ENCODE data around the gene NGDN.
"Not testable (repeated sequence)": the region's sequence is repeated elsewhere in the genome, so short reads cannot be mapped to it uniquely, and the experiment has no call there.

The NGDN gene

DNA sequence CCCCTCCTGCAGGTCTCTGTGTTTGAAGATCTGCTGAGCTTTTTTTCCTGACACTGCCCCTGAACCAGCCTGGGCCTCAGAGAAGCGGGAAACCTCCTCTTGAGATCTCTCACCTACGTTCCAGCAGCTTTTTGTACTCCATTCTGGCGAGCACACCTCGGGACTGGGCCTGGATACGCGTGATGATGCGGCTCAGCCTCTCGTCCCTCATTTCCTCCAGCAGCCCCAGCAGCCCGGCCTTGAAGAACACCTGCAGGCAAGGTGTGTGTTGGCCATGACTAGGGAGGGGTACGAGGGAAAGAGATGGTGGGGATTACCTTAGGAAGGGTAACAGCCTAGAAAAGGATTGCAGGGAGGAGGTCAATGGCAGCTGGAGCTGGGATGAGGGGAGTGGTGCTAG, 44.3 kb upstream of the NGDN start:
- no peak overlapping the region for H3K27ac ChIP-seq (ENCODE audit: low read depth, low read length)
- no peaks in the 10 kb centered on the region for H3K9me2 ChIP-seq (replicated peaks; ENCODE audit: insufficient read depth, low read length)
- no peak overlapping the region for H3K4me2 ChIP-seq (ENCODE audit: low read depth, low read length, poor library complexity, severe bottlenecking)
- no peaks in the 10 kb centered on the region for H3K79me2 ChIP-seq (ENCODE audit: insufficient read depth, low read length)
- no peaks in the 10 kb centered on the region for H3K36me3 ChIP-seq (ENCODE audit: low read length)
- H3K27me3 ChIP-seq (ENCODE audit: low read length): peaks cover 4% of the 10 kb centered on the region; the same call in 1 of the 2 replicates
- no peaks in the 10 kb centered on the region for H3F3A ChIP-seq (ENCODE audit: insufficient read depth)
- no peaks in the 10 kb centered on the region for H3K9me3 ChIP-seq (ENCODE audit: insufficient read depth, low read length)
- no peak overlapping the region for H3K9ac ChIP-seq (ENCODE audit: low read length)
- H4K20me1 ChIP-seq (ENCODE audit: low read depth, low read length): no peaks in the 10 kb centered on the region
- TF ChIP-seq EZH2phosphoT487 (conservative IDR thresholded peaks at IDR 0.05; ENCODE audit: low read length): no peak
- TF ChIP-seq, protein P1, sequence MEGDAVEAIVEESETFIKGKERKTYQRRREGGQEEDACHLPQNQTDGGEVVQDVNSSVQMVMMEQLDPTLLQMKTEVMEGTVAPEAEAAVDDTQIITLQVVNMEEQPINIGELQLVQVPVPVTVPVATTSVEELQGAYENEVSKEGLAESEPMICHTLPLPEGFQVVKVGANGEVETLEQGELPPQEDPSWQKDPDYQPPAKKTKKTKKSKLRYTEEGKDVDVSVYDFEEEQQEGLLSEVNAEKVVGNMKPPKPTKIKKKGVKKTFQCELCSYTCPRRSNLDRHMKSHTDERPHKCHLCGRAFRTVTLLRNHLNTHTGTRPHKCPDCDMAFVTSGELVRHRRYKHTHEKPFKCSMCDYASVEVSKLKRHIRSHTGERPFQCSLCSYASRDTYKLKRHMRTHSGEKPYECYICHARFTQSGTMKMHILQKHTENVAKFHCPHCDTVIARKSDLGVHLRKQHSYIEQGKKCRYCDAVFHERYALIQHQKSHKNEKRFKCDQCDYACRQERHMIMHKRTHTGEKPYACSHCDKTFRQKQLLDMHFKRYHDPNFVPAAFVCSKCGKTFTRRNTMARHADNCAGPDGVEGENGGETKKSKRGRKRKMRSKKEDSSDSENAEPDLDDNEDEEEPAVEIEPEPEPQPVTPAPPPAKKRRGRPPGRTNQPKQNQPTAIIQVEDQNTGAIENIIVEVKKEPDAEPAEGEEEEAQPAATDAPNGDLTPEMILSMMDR (IDR thresholded peaks at IDR 0.05; ENCODE audit: insufficient read depth, low read length, poor library complexity, severe bottlenecking): no peak
- no peak overlapping the region for H2AFZ ChIP-seq (ENCODE audit: low read depth, low read length, severe bottlenecking)
- H3K4me3 ChIP-seq (ENCODE audit: insufficient read depth, low read length, poor library complexity, severe bottlenecking): no peak overlapping the region

DNA sequence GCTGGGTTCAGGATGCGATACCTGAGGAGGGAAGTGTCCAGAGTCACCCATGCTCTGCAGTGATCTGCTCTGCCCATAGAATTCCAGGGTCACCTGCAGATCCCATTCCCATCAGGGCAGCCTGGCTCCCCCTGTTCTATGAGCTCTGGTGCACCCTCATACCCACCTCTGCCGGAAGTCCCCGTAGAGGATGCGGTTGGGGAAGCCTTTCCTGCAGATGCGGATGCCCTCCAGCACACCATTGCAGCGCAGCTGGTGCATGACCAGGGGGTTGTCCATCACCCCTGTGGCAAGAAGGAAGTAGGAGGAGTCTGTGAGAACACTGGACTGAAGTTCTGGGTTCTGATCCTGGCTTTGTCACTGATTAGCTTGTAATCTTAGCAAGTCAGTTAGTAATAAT, 43.7 kb upstream of the NGDN start:
- H3K4me3 ChIP-seq (ENCODE audit: insufficient read depth, low read length, poor library complexity, severe bottlenecking); H3K9me3 ChIP-seq (ENCODE audit: insufficient read depth, low read length); H3K79me2 ChIP-seq (ENCODE audit: insufficient read depth, low read length); H3K9ac ChIP-seq (ENCODE audit: low read length); H3K27ac ChIP-seq (ENCODE audit: low read depth, low read length); H3K36me3 ChIP-seq (ENCODE audit: low read length); H3F3A ChIP-seq (ENCODE audit: insufficient read depth); H3K4me2 ChIP-seq (ENCODE audit: low read depth, low read length, poor library complexity, severe bottlenecking); H3K27me3 ChIP-seq (ENCODE audit: low read length); H4K20me1 ChIP-seq (ENCODE audit: low read depth, low read length); H3K9me2 ChIP-seq (replicated peaks; ENCODE audit: insufficient read depth, low read length); H2AFZ ChIP-seq (ENCODE audit: low read depth, low read length, severe bottlenecking): not testable (repeated sequence)

DNA sequence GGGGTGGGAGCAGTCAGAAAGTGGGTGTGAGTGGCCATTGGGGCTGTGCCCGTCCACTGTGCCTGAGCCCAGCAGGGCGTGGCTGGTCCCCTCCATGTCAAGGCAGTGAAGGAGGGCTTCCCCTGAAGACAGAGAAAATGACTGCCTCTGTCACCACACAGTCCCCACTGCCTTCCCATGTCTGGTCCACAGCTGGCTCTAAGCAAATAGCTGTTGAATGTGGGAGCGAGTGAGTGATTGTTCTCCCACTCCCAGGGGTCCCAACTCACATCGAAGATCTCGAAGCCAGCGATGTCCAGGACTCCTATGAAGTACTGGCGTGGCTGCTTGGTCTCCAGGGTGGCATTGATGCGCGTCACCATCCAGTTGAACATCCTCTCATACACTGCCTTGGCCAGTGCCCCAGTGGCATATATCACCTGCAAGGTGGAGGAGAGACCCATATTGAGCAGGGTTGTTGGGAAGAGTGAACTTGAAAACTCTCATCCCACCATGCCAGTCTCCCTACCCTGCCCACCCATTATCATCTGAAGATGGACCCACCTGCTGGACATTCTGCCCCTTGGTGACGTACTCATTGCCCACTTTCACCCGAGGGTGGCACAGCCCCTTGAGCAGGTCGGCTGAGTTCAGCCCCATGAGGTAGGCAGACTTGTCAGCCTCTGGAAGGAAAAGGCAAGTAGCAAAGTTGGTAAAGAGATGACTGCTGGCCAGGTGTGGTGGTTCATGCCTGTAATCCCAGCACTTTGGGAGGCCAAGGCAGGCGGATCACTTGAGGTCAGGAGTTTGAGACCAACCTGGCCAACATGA, 40.6 kb upstream of the NGDN start:
- H3K9ac ChIP-seq (ENCODE audit: low read length): no peak overlapping the region
- H3K79me2 ChIP-seq (ENCODE audit: insufficient read depth, low read length): no peaks in the 10 kb centered on the region

More for the DNA sequence above, 40.6 kb upstream of the NGDN start:
- H3K27me3 ChIP-seq (ENCODE audit: low read length): peaks cover 4% of the 10 kb centered on the region; the same call in 1 of the 2 replicates
- TF ChIP-seq, protein P1 (IDR thresholded peaks at IDR 0.05; ENCODE audit: insufficient read depth, low read length, poor library complexity, severe bottlenecking): no peak
- no peak for TF ChIP-seq EZH2phosphoT487 (conservative IDR thresholded peaks at IDR 0.05; ENCODE audit: low read length)
- no peak overlapping the region for H2AFZ ChIP-seq (ENCODE audit: low read depth, low read length, severe bottlenecking)
- no peak overlapping the region for H3K27ac ChIP-seq (ENCODE audit: low read depth, low read length)
- H3K4me2 ChIP-seq (ENCODE audit: low read depth, low read length, poor library complexity, severe bottlenecking): no peak overlapping the region
- H3K9me2 ChIP-seq (replicated peaks; ENCODE audit: insufficient read depth, low read length): no peaks in the 10 kb centered on the region
- H3K36me3 ChIP-seq (ENCODE audit: low read length): no peaks in the 10 kb centered on the region
- H4K20me1 ChIP-seq (ENCODE audit: low read depth, low read length): no peaks in the 10 kb centered on the region
- H3K9me3 ChIP-seq (ENCODE audit: insufficient read depth, low read length): no peaks in the 10 kb centered on the region
- H3K4me3 ChIP-seq (ENCODE audit: insufficient read depth, low read length, poor library complexity, severe bottlenecking): no peak overlapping the region
- H3F3A ChIP-seq (ENCODE audit: insufficient read depth): no peaks in the 10 kb centered on the region

Measured in SU-DHL-6 (cell line).